CD14-positive monocyte (primary cell): ENCODE results near the gene SOBP. TPM values are rescaled to one million over a fixed set of nuclear protein-coding genes. Genes with fewer than 3 reads are reported as not detected.

Experiments
- DNase-seq, 3 donors: peaks; one replicate each; pipeline ENCODE4 v3.0.0-alpha.2; 2011 to 2022
- H2AFZ ChIP-seq: 2 replicates; pipeline ENCODE4 v1.6.0; 2012; ENCODE audit warnings: mild to moderate bottlenecking, low read depth, low read length, inconsistent platforms; ENCODE audit not compliant: insufficient read depth, poor library complexity, severe bottlenecking
- H3K27ac ChIP-seq, 2 donors: 1 replicate in 1 of 2; 2 replicates in 1 of 2; pipeline ENCODE4 v1.5.1; 2012 to 2013; ENCODE audit warnings: low read length in 2 of 2, control low read depth in 1 of 2, inconsistent platforms in 1 of 2, low read depth in 1 of 2, mild to moderate bottlenecking in 1 of 2
- H3K27me3 ChIP-seq, 2 donors: one replicate each; pipeline versions ENCODE4 v1.6.0 to v1.6.1; 2011 to 2013; ENCODE audit warnings: low read length in 2 of 2; ENCODE audit not compliant: control insufficient read depth in 2 of 2, insufficient read depth in 2 of 2
- H3K36me3 ChIP-seq, 2 donors: replicated peaks in 1 of 2; 1 replicate in 1 of 2; 2 replicates in 1 of 2; pipeline versions ENCODE4 v1.5.1 to v1.6.1; 2012 to 2013; ENCODE audit warnings: low read length in 2 of 2, control low read depth in 1 of 2, inconsistent platforms in 1 of 2, mild to moderate bottlenecking in 1 of 2; ENCODE audit not compliant: insufficient read depth in 2 of 2, control insufficient read depth in 1 of 2
- H3K4me1 ChIP-seq, 2 donors: 1 replicate in 1 of 2; 2 replicates in 1 of 2; pipeline versions ENCODE4 v1.5.1 to v1.6.1; 2012 to 2013; ENCODE audit warnings: low read length in 2 of 2, control low read depth in 1 of 2, inconsistent platforms in 1 of 2, mild to moderate bottlenecking in 1 of 2, moderate library complexity in 1 of 2; ENCODE audit not compliant: insufficient read depth in 2 of 2, control insufficient read depth in 1 of 2
- H3K4me2 ChIP-seq: replicated peaks from 2 replicates; pipeline ENCODE3; 2012; ENCODE audit warnings: low read length, moderate library complexity, mild to moderate bottlenecking; ENCODE audit not compliant: poor library complexity, severe bottlenecking; ENCODE audit errors: extremely low read depth
- H3K4me3 ChIP-seq, 3 experiments: fragments of 200-600 bp in 1 of 3; sonication (generic) in 1 of 3; replicated peaks in 1 of 3; 1 replicate in 2 of 3; 2 replicates in 1 of 3; pipeline ENCODE4 v1.5.1; 2011 to 2013; ENCODE audit warnings: low read length in 3 of 3, mild to moderate bottlenecking in 3 of 3, control low read depth in 2 of 3, low read depth in 2 of 3, inconsistent platforms in 1 of 3, moderate library complexity in 1 of 3
- H3K79me2 ChIP-seq: 2 replicates; pipeline ENCODE4 v1.6.0; 2012; ENCODE audit warnings: mild to moderate bottlenecking, control low read depth, inconsistent platforms, low read length, moderate library complexity; ENCODE audit not compliant: insufficient read depth
- H3K9ac ChIP-seq: 2 replicates; pipeline ENCODE4 v1.6.0; 2017; ENCODE audit warnings: low read length, mild to moderate bottlenecking; ENCODE audit not compliant: insufficient read depth, poor library complexity, severe bottlenecking
- H3K9me3 ChIP-seq, 2 donors: replicated peaks in 1 of 2; 1 replicate in 1 of 2; 2 replicates in 1 of 2; pipeline versions ENCODE4 v1.5.1 to v1.6.1; 2012 to 2013; ENCODE audit warnings: low read length in 2 of 2, control low read depth in 1 of 2; ENCODE audit not compliant: control insufficient read depth in 1 of 2, insufficient read depth in 1 of 2
- H4K20me1 ChIP-seq: 2 replicates; pipeline ENCODE4 v1.6.0; 2012; ENCODE audit warnings: mild to moderate bottlenecking, low read length, control low read depth, moderate library complexity; ENCODE audit not compliant: insufficient read depth
- H3K27ac Mint-ChIP-seq, 7 donors: one replicate each; pipeline ENCODE4 v1.8.0; 2020; ENCODE audit warnings: mild to moderate bottlenecking in 7 of 7, mixed read lengths in 7 of 7, moderate library complexity in 6 of 7, inconsistent platforms in 2 of 7
- H3K27me3 Mint-ChIP-seq, 3 donors: one replicate each; pipeline ENCODE4 v1.8.0; 2021 to 2022; ENCODE audit warnings: low read depth in 3 of 3, mild to moderate bottlenecking in 3 of 3, mixed read lengths in 3 of 3, moderate library complexity in 3 of 3, inconsistent platforms in 1 of 3
- H3K36me3 Mint-ChIP-seq, 2 donors: one replicate each; pipeline ENCODE4 v1.8.0; 2020; ENCODE audit warnings: mixed read lengths in 2 of 2, inconsistent platforms in 1 of 2, mild to moderate bottlenecking in 1 of 2
- H3K4me1 Mint-ChIP-seq: one replicate; pipeline ENCODE4 v1.8.0; 2020; ENCODE audit warnings: mild to moderate bottlenecking, mixed read lengths
- H3K4me3 Mint-ChIP-seq, 2 donors: one replicate each; pipeline ENCODE4 v1.8.0; 2020; ENCODE audit warnings: mild to moderate bottlenecking in 2 of 2, mixed read lengths in 2 of 2, moderate library complexity in 1 of 2
- H3K9me3 Mint-ChIP-seq, 7 donors: one replicate each; pipeline ENCODE4 v1.8.0; 2020 to 2022; ENCODE audit warnings: mixed read lengths in 7 of 7, mild to moderate bottlenecking in 6 of 7, moderate library complexity in 6 of 7, inconsistent platforms in 2 of 7
- CTCF ChIP-seq: fragments of 200-600 bp; IDR thresholded peaks from one replicate; pipeline ENCODE4 v1.8.0; 2022; ENCODE audit warnings: antibody characterized with exemption, mild to moderate bottlenecking
- WGBS: methylation state at CpG from one replicate; pipeline ENCODE4 v1.1.5; 2013; ENCODE audit warnings: missing lambda C conversion rate; ENCODE audit not compliant: insufficient coverage; 5-methylcytosine and 5-hydroxymethylcytosine counted together
- intact Hi-C, 2 donors: fragments of 100-400 bp; cut with micrococcal nuclease; formaldehyde crosslinking; loops; one replicate each; pipeline versions ENCODE4 v1.15.0 to v1.15.1; 2023
- polyA plus RNA-seq, 3 donors: library from polyadenylated mRNA; depleted of rRNA in 1 of 3; unstranded in 2 of 3; stranded (reverse) in 1 of 3; fragments of 300-500 nt in 2 of 3; fragments of >200 nt in 1 of 3; fragmentation: Illumina TruSeq in 2 of 3; gene quantifications; 1 replicate in 2 of 3; 2 replicates in 1 of 3; pipeline ENCODE4 v1.2.3, GENCODE V29; 2012 to 2021

The SOBP gene
- polyA plus RNA-seq, 3 donors: not detected

- Mint-ChIP-seq H3K9me3 (peaks cover 0 to 2% (median 0%) of the 10 kb centered on the region in 7 donors), H3K27ac (no peak overlapping the region), H3K36me3 (no peaks in the 10 kb centered on the region), H3K27me3 (peaks cover 2 to 10% (median 6%) of the 10 kb centered on the region in 3 donors), H3K4me3 (no peak overlapping the region), H3K4me1 (peaks cover 1% of the 10 kb centered on the region)
- H3K4me1 ChIP-seq: no peaks in the 10 kb centered on the region
- 95% methylated on average over 3 of the region's 6 CpGs for WGBS
- intact Hi-C loops: no loop called here
- TF ChIP-seq CTCF: no peak
- H3K4me2 ChIP-seq: no peak overlapping the region
- H3K4me3 ChIP-seq: no peak overlapping the region
- H4K20me1 ChIP-seq: no peaks in the 10 kb centered on the region
- no peak overlapping the region for H3K27ac ChIP-seq
- H3K79me2 ChIP-seq: no peaks in the 10 kb centered on the region
- H3K9ac ChIP-seq: no peak overlapping the region
- H3K36me3 ChIP-seq: no peaks in the 10 kb centered on the region
- no peaks in the 10 kb centered on the region for H3K27me3 ChIP-seq
- H3K9me3 ChIP-seq: no peaks in the 10 kb centered on the region
- H2AFZ ChIP-seq: no peak overlapping the region
- DNase-seq: no peak
These were observed 88.9 kb downstream of the SOBP start for GRCh38 chr6:107578642-107579341.

GRCh38 chr6:107579456-107580056, 89.6 kb downstream of the SOBP start:
- Histone ChIP-seq H3K4me3 (no peak overlapping the region), H3K4me1 (no peaks in the 10 kb centered on the region), H3K27me3 (no peaks in the 10 kb centered on the region), H3K9me3 (no peaks in the 10 kb centered on the region), H2AFZ (no peak overlapping the region), H3K36me3 (no peaks in the 10 kb centered on the region), H4K20me1 (no peaks in the 10 kb centered on the region), H3K4me2 (no peak overlapping the region), H3K79me2 (no peaks in the 10 kb centered on the region), H3K27ac (no peak overlapping the region), H3K9ac (no peak overlapping the region)
- DNase-seq: no peak
- no peak overlapping the region for H3K27ac Mint-ChIP-seq
- H3K9me3 Mint-ChIP-seq: peaks cover 0 to 2% (median 0%) of the 10 kb centered on the region in 7 donors
- no peak for TF ChIP-seq CTCF
- H3K36me3 Mint-ChIP-seq: no peaks in the 10 kb centered on the region
- WGBS: no CpG with 5 or more reads among the region's 6 CpGs
- intact Hi-C loops: no loop called here
- H3K4me3 Mint-ChIP-seq: no peak overlapping the region
- H3K4me1 Mint-ChIP-seq: peaks cover 1% of the 10 kb centered on the region
- H3K27me3 Mint-ChIP-seq: peaks cover 2 to 10% (median 6%) of the 10 kb centered on the region in 3 donors
